NT2/D1 (cell line): ENCODE data around the gene SELENOH.
A peak's percentile ranks its signal among the peaks of the same experiment; 100 is the strongest.

Source experiments
- DNase-seq: peaks from one replicate; pipeline ENCODE4 v3.0.0-alpha.2; 2011; ENCODE audit warnings: low read depth, low spot score
- H3K27me3 ChIP-seq: 2 replicates; pipeline ENCODE4 v1.6.0; 2011; ENCODE audit warnings: mild to moderate bottlenecking; ENCODE audit not compliant: insufficient read length, insufficient read depth
- H3K36me3 ChIP-seq: 2 replicates; pipeline ENCODE4 v1.6.1; 2011; ENCODE audit warnings: mild to moderate bottlenecking, low read length, mixed read lengths; ENCODE audit not compliant: insufficient read depth, insufficient read length
- H3K4me1 ChIP-seq: 2 replicates; pipeline ENCODE4 v1.5.1; 2011; ENCODE audit not compliant: insufficient read depth, insufficient read length
- H3K4me3 ChIP-seq: 2 replicates; pipeline ENCODE4 v1.5.1; 2011; ENCODE audit warnings: low read depth; ENCODE audit not compliant: insufficient read length
- H3K9ac ChIP-seq: 2 replicates; pipeline ENCODE4 v1.6.0; 2011; ENCODE audit warnings: low read depth; ENCODE audit not compliant: insufficient read length
- H3K9me3 ChIP-seq: 2 replicates; pipeline ENCODE4 v1.5.1; 2011; ENCODE audit warnings: mild to moderate bottlenecking, low read length; ENCODE audit not compliant: insufficient read depth
- SUZ12 ChIP-seq: IDR thresholded peaks from 2 replicates; pipeline ENCODE4 v1.6.1; 2011; ENCODE audit not compliant: insufficient read length, insufficient read depth; ENCODE audit errors: extremely low read depth
- YY1 ChIP-seq: IDR thresholded peaks from 2 replicates; pipeline ENCODE4 v1.6.1; 2011; ENCODE audit not compliant: insufficient read length, insufficient read depth
- ZNF274 ChIP-seq: IDR thresholded peaks from 2 replicates; pipeline ENCODE4 v1.6.1; 2011; ENCODE audit warnings: mild to moderate bottlenecking, low read depth, low read length

SELENOH gene

GRCh38 chr11:57751176-57751575 lies 9.9 kb downstream of the SELENOH start:
- no peak for DNase-seq
- no peak overlapping the region for H3K9ac ChIP-seq
- H3K36me3 ChIP-seq = no peaks in the 10 kb centered on the region
- no peak overlapping the region for H3K4me3 ChIP-seq
- no peaks in the 10 kb centered on the region; the same call in 1 of the 2 replicates for H3K9me3 ChIP-seq
- TF ChIP-seq YY1 (no peak), ZNF274 (no peak), SUZ12 (no peak)
- no peaks in the 10 kb centered on the region for H3K27me3 ChIP-seq
- H3K4me1 ChIP-seq = no peaks in the 10 kb centered on the region

- no peaks in the 10 kb centered on the region for H3K27me3 ChIP-seq
- DNase-seq = no peak
- no peaks in the 10 kb centered on the region for H3K36me3 ChIP-seq
- H3K4me1 ChIP-seq = no peaks in the 10 kb centered on the region
- TF ChIP-seq SUZ12 (no peak), ZNF274 (no peak), YY1 (no peak)
- no peak within 1 kb of the TSS for H3K9ac ChIP-seq
- no peaks in the 10 kb centered on the region; the same call in 1 of the 2 replicates for H3K9me3 ChIP-seq
- H3K4me3 ChIP-seq = no peak within 1 kb of the TSS
These were observed 10.5 kb downstream of the SELENOH start, which contains the start of gene BTBD18 for GRCh38 chr11:57751676-57752253. BTBD18 (minus strand) TSS chr11:57751819; CDS start chr11:57751188, 631 bp downstream.

- H3K36me3 ChIP-seq = no peaks in the 10 kb centered on the region
- no peak overlapping the region for H3K4me3 ChIP-seq
- no peak for DNase-seq
- H3K9me3 ChIP-seq = no peaks in the 10 kb centered on the region; the same call in 1 of the 2 replicates
- H3K4me1 ChIP-seq = no peaks in the 10 kb centered on the region
- no peak overlapping the region for H3K9ac ChIP-seq
- TF ChIP-seq SUZ12 (no peak), ZNF274 (no peak), YY1 (no peak)
- H3K27me3 ChIP-seq = no peaks in the 10 kb centered on the region
These were observed 11.7 kb downstream of the SELENOH start for GRCh38 chr11:57752954-57753353.

- no peak overlapping the region for H3K4me3 ChIP-seq
- no peak for DNase-seq
- H3K27me3 ChIP-seq = no peaks in the 10 kb centered on the region
- H3K36me3 ChIP-seq = peaks cover 2% of the 10 kb centered on the region
- no peaks in the 10 kb centered on the region for H3K9me3 ChIP-seq
- no peaks in the 10 kb centered on the region for H3K4me1 ChIP-seq
- no peak for TF ChIP-seq ZNF274
- TF ChIP-seq SUZ12 = no peak
- no peak for TF ChIP-seq YY1
- H3K9ac ChIP-seq = no peak overlapping the region
These were observed 16.9 kb downstream of the SELENOH start for GRCh38 chr11:57758174-57758573.

GRCh38 chr11:57761301-57762234 lies 20.3 kb downstream of the SELENOH start, which contains the start of gene CTNND1:
CTNND1 (plus strand) TSS chr11:57761802; CDS start chr11:57791479, 29,677 bp downstream.
- Histone ChIP-seq H3K27me3 (no peaks in the 10 kb centered on the region), H3K9me3 (no peaks in the 10 kb centered on the region), H3K9ac (peak within 1 kb of the TSS; percentile 90), H3K4me1 (peaks cover 5% of the 10 kb centered on the region), H3K36me3 (peaks cover 17% of the 10 kb centered on the region), H3K4me3 (peak within 1 kb of the TSS; percentile 60)
- TF ChIP-seq SUZ12 (no peak), YY1 (peak; percentile 30)
- peak; percentile 93 for DNase-seq

- peaks cover 23% of the 10 kb centered on the region for H3K36me3 ChIP-seq
- peak overlapping the region; percentile 90 for H3K9ac ChIP-seq
- H3K4me1 ChIP-seq = peaks cover 5% of the 10 kb centered on the region
- no peaks in the 10 kb centered on the region for H3K27me3 ChIP-seq
- no peak for DNase-seq
- peak overlapping the region; percentile 60 for H3K4me3 ChIP-seq
- no peaks in the 10 kb centered on the region for H3K9me3 ChIP-seq
- TF ChIP-seq ZNF274 (no peak), SUZ12 (no peak), YY1 (no peak)
These were observed 21.1 kb downstream of the SELENOH start for GRCh38 chr11:57762235-57762861.

GRCh38 chr11:57763568-57763967 lies 22.3 kb downstream of the SELENOH start:
- H3K9ac ChIP-seq = peak overlapping the region; percentile 90
- H3K4me1 ChIP-seq = peaks cover 5% of the 10 kb centered on the region
- DNase-seq = no peak
- H3K36me3 ChIP-seq = peaks cover 23% of the 10 kb centered on the region
- H3K9me3 ChIP-seq = no peaks in the 10 kb centered on the region
- H3K4me3 ChIP-seq = peak overlapping the region; percentile 60
- TF ChIP-seq YY1 (no peak), SUZ12 (no peak), ZNF274 (no peak)
- H3K27me3 ChIP-seq = no peaks in the 10 kb centered on the region
